LNCAP (cell line): ENCODE results near the gene CPA5.

ENCODE experiments used
- CTCF ChIP-seq: fragments of 450-650 bp; IDR thresholded peaks from 2 replicates; pipeline ENCODE4 v1.5.1; 2017; ENCODE audit warnings: mild to moderate bottlenecking

The CPA5 gene

GRCh38 chr7:130344271-130344866 lies at the start of gene CPA5:
TSS of gene CPA5 (plus strand) at chr7:130344816. CDS start at chr7:130346486, 1,670 bp downstream.
- TF ChIP-seq CTCF = no peak

- no peak for TF ChIP-seq CTCF
Observed at GRCh38 chr7:130296221-130296951, 48.2 kb upstream of the CPA5 start.

- no peak for TF ChIP-seq CTCF
Observed at GRCh38 chr7:130297628-130298543, 46.7 kb upstream of the CPA5 start.

GRCh38 chr7:130298544-130299326 lies 45.9 kb upstream of the CPA5 start:
- TF ChIP-seq CTCF = no peak

GRCh38 chr7:130299866-130300265 lies 44.8 kb upstream of the CPA5 start:
- no peak for TF ChIP-seq CTCF

GRCh38 chr7:130301501-130302020 lies 43.1 kb upstream of the CPA5 start:
- no peak for TF ChIP-seq CTCF

GRCh38 chr7:130302649-130303048 lies 42.0 kb upstream of the CPA5 start:
- TF ChIP-seq CTCF = no peak
